SK-N-SH (cell line): ENCODE measurements around the gene CMPK1. TPM values are rescaled to one million over a fixed set of nuclear protein-coding genes. Genes with fewer than 3 reads are reported as not detected.
"Not testable (repeated sequence)": the region's sequence is repeated elsewhere in the genome, so short reads cannot be mapped to it uniquely, and the experiment has no call there.

ENCODE experiments used
- CTCF ChIA-PET: fragments of 300-600, 350-600 bp; formaldehyde crosslinking; extraction: SDS; loops from one replicate; lab custom pipeline; 2021; lab: Yijun Ruan, JAX
- POLR2A ChIA-PET: fragments of 350-600 bp; sonication (Branson Sonifier 250); formaldehyde crosslinking; extraction: SDS; loops from one replicate; lab custom pipeline; 2020; ENCODE audit warnings: antibody characterized with exemption, inconsistent platforms; lab: Yijun Ruan, JAX
- DNase-seq: peaks from one replicate; pipeline ENCODE4 v3.0.0; 2012
- H2AFZ ChIP-seq: fragments of 200-600 bp; sonication (generic); 2 replicates; pipeline ENCODE4 v1.8.1; 2016; ENCODE audit warnings: antibody characterized with exemption, mild to moderate bottlenecking, low read depth
- H3F3A ChIP-seq: fragments of 200-600 bp; sonication (generic); replicated peaks from 2 replicates; pipeline ENCODE3; 2016; ENCODE audit warnings: antibody characterized with exemption, mild to moderate bottlenecking; ENCODE audit not compliant: insufficient read depth
- H3K27ac ChIP-seq, 2 experiments: fragments of 200-500 bp in 1 of 2; fragments of 200-600 bp in 1 of 2; sonication (Bioruptor generic) in 1 of 2; sonication (generic), shearing (Covaris generic) in 1 of 2; 2 replicates each; pipeline versions ENCODE4 v1.5.1 to v1.6.1; 2014 to 2016; ENCODE audit warnings: low read depth in 2 of 2, inconsistent platforms in 1 of 2, low read length in 1 of 2, mild to moderate bottlenecking in 1 of 2, mixed read lengths in 1 of 2
- H3K27me3 ChIP-seq: fragments of 200-600 bp; sonication (generic), shearing (Covaris generic); 2 replicates; pipeline ENCODE4 v1.6.1; 2016; ENCODE audit warnings: mixed run types; ENCODE audit not compliant: insufficient read depth
- H3K36me3 ChIP-seq, 2 experiments: fragments of 200-500 bp in 1 of 2; fragments of 200-600 bp in 1 of 2; sonication (Bioruptor generic) in 1 of 2; sonication (generic) in 1 of 2; replicated peaks in 1 of 2; 2 replicates each; pipeline versions ENCODE3 to v1.5.1; 2014 to 2016; ENCODE audit warnings: low read length in 1 of 2, mild to moderate bottlenecking in 1 of 2; ENCODE audit not compliant: insufficient read depth in 2 of 2, control insufficient read depth in 1 of 2
- H3K4me1 ChIP-seq, 2 experiments: fragments of 200-500 bp in 1 of 2; fragments of 200-600 bp in 1 of 2; sonication (Bioruptor generic) in 1 of 2; sonication (generic), shearing (Covaris generic) in 1 of 2; 2 replicates each; pipeline versions ENCODE4 v1.5.1 to v1.6.1; 2014 to 2016; ENCODE audit warnings: low read depth in 1 of 2, low read length in 1 of 2, mixed run types in 1 of 2; ENCODE audit not compliant: insufficient read depth in 2 of 2, control insufficient read depth in 1 of 2
- H3K4me2 ChIP-seq: fragments of 200-600 bp; sonication (generic), shearing (Covaris generic); 2 replicates; pipeline ENCODE4 v1.6.1; 2017; ENCODE audit warnings: mixed run types
- H3K4me3 ChIP-seq, 2 experiments: fragments of 200-500 bp in 1 of 2; fragments of 200-600 bp in 1 of 2; sonication (Bioruptor generic) in 1 of 2; sonication (generic), shearing (Covaris generic) in 1 of 2; 2 replicates each; pipeline versions ENCODE4 v1.5.1 to v1.8.1; 2014 to 2016; ENCODE audit warnings: low read depth in 2 of 2, inconsistent platforms in 1 of 2, low read length in 1 of 2, mild to moderate bottlenecking in 1 of 2, mixed read lengths in 1 of 2, moderate library complexity in 1 of 2
- H3K79me2 ChIP-seq: fragments of 200-600 bp; sonication (generic); 2 replicates; pipeline ENCODE4 v1.8.1; 2017; ENCODE audit warnings: mild to moderate bottlenecking; ENCODE audit not compliant: insufficient read depth
- H3K9ac ChIP-seq: fragments of 200-600 bp; sonication (generic); 2 replicates; pipeline ENCODE4 v1.6.1; 2017; ENCODE audit warnings: mixed run types
- H3K9me2 ChIP-seq: fragments of 200-600 bp; sonication (generic); 2 replicates; pipeline ENCODE4 v1.6.1; 2017; ENCODE audit warnings: mixed run types
- H3K9me3 ChIP-seq: fragments of 200-600 bp; sonication (generic); 2 replicates; pipeline ENCODE4 v1.6.1; 2017; ENCODE audit warnings: mixed run types, mild to moderate bottlenecking, moderate library complexity
- H4K20me1 ChIP-seq: fragments of 200-600 bp; sonication (generic); 2 replicates; pipeline ENCODE4 v1.6.1; 2017; ENCODE audit warnings: mild to moderate bottlenecking, mixed run types; ENCODE audit not compliant: insufficient read depth
- CHD2 ChIP-seq: fragments of 150-350 bp; IDR thresholded peaks from 2 replicates; pipeline ENCODE4 v1.6.1; 2018; ENCODE audit warnings: low read length; ENCODE audit not compliant: partially characterized antibody
- ELF1 ChIP-seq: IDR thresholded peaks from 2 replicates; pipeline ENCODE4 v1.4.0; 2012
- FOXM1 ChIP-seq: IDR thresholded peaks from 2 replicates; pipeline ENCODE4 v1.4.0; 2012; ENCODE audit warnings: low read depth, mild to moderate bottlenecking
- GABPA ChIP-seq: IDR thresholded peaks from 2 replicates; pipeline ENCODE4 v1.4.0; 2012; ENCODE audit warnings: low read depth, mild to moderate bottlenecking
- MXI1 ChIP-seq: IDR thresholded peaks from 2 replicates; pipeline ENCODE4 v1.6.1; 2012; ENCODE audit warnings: mild to moderate bottlenecking, low read depth, low read length, improper control_type of control experiment
- NRF1 ChIP-seq: IDR thresholded peaks from 2 replicates; pipeline ENCODE4 v1.6.1; 2012; ENCODE audit warnings: low read depth, mild to moderate bottlenecking, low read length
- POLR2AphosphoS5 ChIP-seq: IDR thresholded peaks from 2 replicates; pipeline ENCODE4 v1.6.1; 2012; ENCODE audit warnings: low read depth, low read length
- WGBS: methylation state at CpG from one replicate; pipeline ENCODE4 v1.1.6; 2017; ENCODE audit warnings: low lambda C conversion rate; 5-methylcytosine and 5-hydroxymethylcytosine counted together
- polyA plus RNA-seq, 3 experiments: library from polyadenylated mRNA; depleted of rRNA; stranded (reverse); fragments of >200 nt; gene quantifications; 2 replicates each; pipeline ENCODE4 v1.2.3, GENCODE V29; 2012
- TF ChIP-seq, protein P1 (sequence below): IDR thresholded peaks from 2 replicates; pipeline ENCODE4 v1.4.0; 2012; ENCODE audit warnings: low read depth
- TF ChIP-seq, protein P2 (sequence below): IDR thresholded peaks from 2 replicates; pipeline ENCODE4 v1.4.0; 2012; ENCODE audit warnings: low read depth, borderline replicate concordance

The CMPK1 gene
- polyA plus RNA-seq (2012; rRNA removed) = 17.5 and 25.1 TPM in 2 replicates
- polyA plus RNA-seq (2012; cell fraction: cytosol; rRNA removed) = 35.4 and 54.3 TPM in 2 replicates
- 7.0 and 11.0 TPM in 2 replicates for polyA plus RNA-seq (2012; cell fraction: nucleus; rRNA removed)

DNA sequence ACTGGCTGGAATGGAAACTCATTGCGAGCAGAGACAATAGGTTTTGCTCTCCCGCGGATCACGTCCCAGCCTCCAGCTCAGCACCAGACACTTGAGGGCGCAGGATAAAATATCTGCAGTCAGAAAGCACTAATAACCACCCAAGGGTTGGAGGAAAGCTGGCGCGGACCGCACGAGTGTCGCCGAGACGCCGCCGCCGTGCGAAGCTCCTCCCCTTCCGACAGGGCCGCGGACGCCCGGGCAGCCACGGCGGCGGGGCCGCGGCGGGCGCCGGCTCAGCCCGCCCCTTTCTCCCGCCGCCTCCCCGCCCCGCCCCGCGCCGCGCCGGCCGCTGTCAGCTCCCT is at the start of gene CMPK1:
Gene CMPK1 (plus strand): TSS at position 213 of the 344 bp plus-strand sequence. CDS start 156 bp downstream, outside the sequence.
- H4K20me1 ChIP-seq = peaks cover 9% of the 10 kb centered on the region
- peaks cover 18% of the 10 kb centered on the region for H3F3A ChIP-seq
- H3K27me3 ChIP-seq = no peaks in the 10 kb centered on the region
- peak within 1 kb of the TSS; percentile 76 for H3K4me2 ChIP-seq
- H3K36me3 ChIP-seq = peaks cover 0 to 1% of the 10 kb centered on the region in 2 experiments
- ChIA-PET CTCF (interaction anchor here (0.7 to 1.0 kb wide), 3 partner anchors 10 to 759 kb away, joined by 3 read pairs; no protein-coding TSS in a partner anchor), POLR2A (interaction anchor here (0.7 to 3.5 kb wide), 5 partner anchors 8 to 19 kb away, joined by 3 to 22 read pairs (median 3); partner anchors contain the start of gene STIL)
- no peaks in the 10 kb centered on the region for H3K9me2 ChIP-seq
- H3K27ac ChIP-seq = peak within 1 kb of the TSS; percentile 92 to 96
- peaks cover 46% of the 10 kb centered on the region for H3K79me2 ChIP-seq
- peaks cover 17% of the 10 kb centered on the region in 2 experiments for H3K4me1 ChIP-seq
- peak within 1 kb of the TSS; percentile 85 to 99 for H3K4me3 ChIP-seq
- peak within 1 kb of the TSS; percentile 92 for H3K9ac ChIP-seq
- no peaks in the 10 kb centered on the region for H3K9me3 ChIP-seq
- DNase-seq = peak; percentile 92
- 0% methylated on average over 5 of the region's 40 CpGs for WGBS
- peak; percentile 49 for TF ChIP-seq GABPA
- no peak for TF ChIP-seq ELF1
- no peak for TF ChIP-seq FOXM1
- TF ChIP-seq, protein P1, sequence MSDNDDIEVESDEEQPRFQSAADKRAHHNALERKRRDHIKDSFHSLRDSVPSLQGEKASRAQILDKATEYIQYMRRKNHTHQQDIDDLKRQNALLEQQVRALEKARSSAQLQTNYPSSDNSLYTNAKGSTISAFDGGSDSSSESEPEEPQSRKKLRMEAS = peak; percentile 55
- peak; percentile 37; the same call in 1 of the 2 replicates for TF ChIP-seq MXI1
- TF ChIP-seq POLR2AphosphoS5 = peak; percentile 73; the same call in 1 of the 2 replicates
- peak; percentile 32 for TF ChIP-seq CHD2
- TF ChIP-seq NRF1 = peak; percentile 16; the same call in 1 of the 2 replicates
- TF ChIP-seq, protein P2, sequence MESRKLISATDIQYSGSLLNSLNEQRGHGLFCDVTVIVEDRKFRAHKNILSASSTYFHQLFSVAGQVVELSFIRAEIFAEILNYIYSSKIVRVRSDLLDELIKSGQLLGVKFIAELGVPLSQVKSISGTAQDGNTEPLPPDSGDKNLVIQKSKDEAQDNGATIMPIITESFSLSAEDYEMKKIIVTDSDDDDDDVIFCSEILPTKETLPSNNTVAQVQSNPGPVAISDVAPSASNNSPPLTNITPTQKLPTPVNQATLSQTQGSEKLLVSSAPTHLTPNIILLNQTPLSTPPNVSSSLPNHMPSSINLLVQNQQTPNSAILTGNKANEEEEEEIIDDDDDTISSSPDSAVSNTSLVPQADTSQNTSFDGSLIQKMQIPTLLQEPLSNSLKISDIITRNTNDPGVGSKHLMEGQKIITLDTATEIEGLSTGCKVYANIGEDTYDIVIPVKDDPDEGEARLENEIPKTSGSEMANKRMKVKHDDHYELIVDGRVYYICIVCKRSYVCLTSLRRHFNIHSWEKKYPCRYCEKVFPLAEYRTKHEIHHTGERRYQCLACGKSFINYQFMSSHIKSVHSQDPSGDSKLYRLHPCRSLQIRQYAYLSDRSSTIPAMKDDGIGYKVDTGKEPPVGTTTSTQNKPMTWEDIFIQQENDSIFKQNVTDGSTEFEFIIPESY = no peak
- H2AFZ ChIP-seq = peak within 1 kb of the TSS; percentile 93

- POLR2A ChIA-PET = not testable (repeated sequence)
- CTCF ChIA-PET = interaction anchor here (1.3 kb wide), 1 partner anchor 25 kb away, joined by 4 read pairs; no protein-coding TSS in a partner anchor
These were observed 45.5 kb upstream of the CMPK1 start for GRCh38 chr1:47288116-47288515.

GRCh38 chr1:47294863-47295262 is 38.7 kb upstream of the CMPK1 start:
- H3K36me3 ChIP-seq = peaks cover 24 to 42% of the 10 kb centered on the region in 2 experiments
- H3K9me2 ChIP-seq, DNase-seq, H2AFZ ChIP-seq, H3K4me1 ChIP-seq, H3K79me2 ChIP-seq, POLR2A ChIA-PET, H3F3A ChIP-seq, H4K20me1 ChIP-seq, H3K9me3 ChIP-seq, H3K27ac ChIP-seq, H3K4me3 ChIP-seq, H3K9ac ChIP-seq, H3K4me2 ChIP-seq, H3K27me3 ChIP-seq: not testable (repeated sequence)
- CTCF ChIA-PET = interaction anchor here (1.4 kb wide), 1 partner anchor 116 kb away, joined by 3 read pairs; no protein-coding TSS in a partner anchor
- WGBS = 97% methylated on average over 6 of the region's 6 CpGs

More at GRCh38 chr1:47288116-47288515, 45.5 kb upstream of the CMPK1 start:
- H3K4me2 ChIP-seq, H3F3A ChIP-seq, H3K9me3 ChIP-seq, H3K79me2 ChIP-seq, H3K27me3 ChIP-seq, DNase-seq, H4K20me1 ChIP-seq, H3K4me1 ChIP-seq, H3K9ac ChIP-seq, H3K27ac ChIP-seq, H3K9me2 ChIP-seq, H3K4me3 ChIP-seq, H2AFZ ChIP-seq: not testable (repeated sequence)
- WGBS = 99% methylated on average over 4 of the region's 4 CpGs
- H3K36me3 ChIP-seq = peaks cover 12 to 51% of the 10 kb centered on the region in 2 experiments
